Keratinocyte (primary cell): Measurements from ENCODE around the gene VPS25. TPM values are rescaled to one million over a fixed set of nuclear protein-coding genes. Genes with fewer than 3 reads are reported as not detected.

Source experiments
- DNase-seq: peaks from one replicate; pipeline ENCODE4 v3.0.0-alpha.2; 2011; ENCODE audit warnings: low read depth, missing footprints, low spot score
- FAIRE-seq: peaks from 2 replicates; lab custom pipeline; 2011; peaks lifted over from hg19 to GRCh38; lab: Jason Lieb, UNC
- H2AFZ ChIP-seq: 2 replicates; pipeline ENCODE4 v1.6.0; 2012; ENCODE audit warnings: low read length, control low read depth, inconsistent platforms; ENCODE audit not compliant: control insufficient read depth
- H3K27ac ChIP-seq: 2 replicates; pipeline ENCODE4 v1.5.1; 2011; ENCODE audit warnings: low read length; ENCODE audit not compliant: control insufficient read depth, insufficient read depth
- H3K27me3 ChIP-seq: 3 replicates; pipeline ENCODE4 v1.6.0; 2011; ENCODE audit warnings: low read length; ENCODE audit not compliant: control insufficient read depth, insufficient read depth; ENCODE audit errors: extremely low read depth
- H3K36me3 ChIP-seq, 2 experiments: 2 replicates in 1 of 2; 3 replicates in 1 of 2; pipeline ENCODE4 v1.5.1; 2011; ENCODE audit warnings: low read length in 2 of 2, mild to moderate bottlenecking in 1 of 2; ENCODE audit not compliant: control insufficient read depth in 2 of 2, insufficient read depth in 2 of 2; ENCODE audit errors: extremely low read depth in 1 of 2
- H3K4me1 ChIP-seq: 3 replicates; pipeline ENCODE4 v1.5.1; 2011; ENCODE audit warnings: low read length; ENCODE audit not compliant: control insufficient read depth, insufficient read depth; ENCODE audit errors: extremely low read depth
- H3K4me2 ChIP-seq: 3 replicates; pipeline ENCODE4 v1.6.0; 2011; ENCODE audit warnings: low read depth, low read length; ENCODE audit not compliant: control insufficient read depth, insufficient read depth; ENCODE audit errors: extremely low read depth
- H3K4me3 ChIP-seq, 3 experiments: fragments of 200-600 bp in 1 of 3; sonication (generic) in 1 of 3; 2 replicates in 2 of 3; 3 replicates in 1 of 3; pipeline ENCODE4 v1.5.1; 2011 to 2016; ENCODE audit warnings: low read length in 3 of 3, mild to moderate bottlenecking in 3 of 3, control low read depth in 2 of 3, inconsistent platforms in 1 of 3, low read depth in 1 of 3, mixed read lengths in 1 of 3, mixed run types in 1 of 3, moderate library complexity in 1 of 3; ENCODE audit not compliant: control insufficient read depth in 2 of 3, insufficient read depth in 2 of 3; ENCODE audit errors: extremely low read depth in 1 of 3
- H3K79me2 ChIP-seq: 2 replicates; pipeline ENCODE4 v1.6.0; 2012; ENCODE audit warnings: low read length; ENCODE audit not compliant: control insufficient read depth, insufficient read depth
- H3K9ac ChIP-seq: 3 replicates; pipeline ENCODE4 v1.6.0; 2011; ENCODE audit warnings: low read length; ENCODE audit not compliant: control insufficient read depth, insufficient read depth; ENCODE audit errors: extremely low read depth
- H3K9me1 ChIP-seq: 3 replicates; pipeline ENCODE4 v1.6.0; 2011; ENCODE audit warnings: low read length; ENCODE audit not compliant: control insufficient read depth, insufficient read depth; ENCODE audit errors: extremely low read depth
- H3K9me3 ChIP-seq: 2 replicates; pipeline ENCODE4 v1.5.1; 2012; ENCODE audit warnings: low read depth, low read length; ENCODE audit not compliant: control insufficient read depth
- H4K20me1 ChIP-seq: 3 replicates; pipeline ENCODE4 v1.6.0; 2011; ENCODE audit warnings: low read length; ENCODE audit not compliant: control insufficient read depth, insufficient read depth; ENCODE audit errors: extremely low read depth
- EZH2 ChIP-seq: IDR thresholded peaks from one replicate; pipeline ENCODE4 v1.6.1; 2012; ENCODE audit warnings: inconsistent platforms, mild to moderate bottlenecking, low read length, moderate library complexity
- dilution Hi-C: fragments of 300-500 bp; cut with MboI; formaldehyde crosslinking; loops from one replicate; pipeline ENCODE4 v1.7.0; 2020; ENCODE audit warnings: low sequenced_read_pairs; ENCODE audit not compliant: extremely low pct_ligation_motif_present
- polyA plus RNA-seq, 5 experiments: library from polyadenylated mRNA; depleted of rRNA in 3 of 5; stranded (reverse) in 3 of 5; stranded (forward) in 1 of 5; unstranded in 1 of 5; fragments of >200 nt; gene quantifications; 1 replicate in 1 of 5; 2 replicates in 3 of 5; 3 replicates in 1 of 5; pipeline versions ENCODE4 v1.2.1 to v1.2.3, GENCODE V29; 2011 to 2012; ENCODE audit warnings: missing spikeins in 2 of 5, low read depth in 1 of 5, low replicate concordance in 1 of 5
- TF ChIP-seq, protein P1 (sequence below), 3 experiments: IDR thresholded peaks in 1 of 3; conservative IDR thresholded peaks in 1 of 3; optimal IDR thresholded peaks in 1 of 3; 2 replicates in 2 of 3; 3 replicates in 1 of 3; pipeline versions ENCODE3 to v1.5.1; 2011; ENCODE audit warnings: low read length in 3 of 3, mild to moderate bottlenecking in 3 of 3, moderate library complexity in 2 of 3, control low read depth in 1 of 3, inconsistent platforms in 1 of 3; ENCODE audit not compliant: insufficient read depth in 2 of 3; ENCODE audit errors: extremely low read depth in 1 of 3

VPS25 gene
- polyA plus RNA-seq, 1 donor (not counting 4 experiments of a cell fraction or from before 2014, with no cell fraction given), result 122 TPM

DNA sequence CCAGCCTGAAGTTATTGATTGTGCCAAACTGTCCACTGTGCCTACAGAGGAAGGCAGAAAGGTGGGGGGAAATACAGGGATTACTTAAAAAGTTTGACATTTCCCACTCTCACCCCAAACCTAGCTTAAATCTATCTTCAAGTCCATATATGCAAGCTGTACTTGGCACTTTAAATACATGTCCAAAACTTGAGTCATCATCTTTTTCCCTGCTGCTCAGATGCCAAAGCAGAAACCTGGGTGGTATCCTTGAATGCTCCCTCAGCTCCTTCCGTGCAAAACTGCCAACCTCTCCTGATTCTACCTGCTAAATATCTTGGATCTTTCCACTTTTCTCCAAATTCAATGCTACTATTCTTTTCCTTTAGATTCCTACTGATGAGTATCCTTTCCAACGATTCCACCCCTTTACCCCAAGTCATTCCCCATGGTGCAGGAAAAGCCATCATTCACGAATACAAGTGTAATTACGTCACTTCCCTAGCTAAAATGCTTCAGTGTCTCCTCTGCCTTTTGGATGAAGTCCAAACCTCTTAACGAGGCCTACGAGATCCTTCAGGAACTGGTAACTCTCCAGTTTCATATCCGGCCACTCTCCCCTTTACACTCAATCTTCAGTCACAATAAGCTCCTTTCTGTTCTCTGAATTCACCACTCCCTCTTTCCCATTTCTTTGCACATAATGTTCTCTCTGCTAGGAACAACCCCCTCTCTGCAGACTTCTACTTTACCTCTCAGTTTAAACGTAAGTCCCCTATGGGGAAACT lies 41.6 kb downstream of the VPS25 start:
- Histone ChIP-seq H3K36me3 (peaks cover 42 to 57% of the 10 kb centered on the region in 2 experiments), H3K27me3 (no peaks in the 10 kb centered on the region), H3K27ac (no peak overlapping the region), H3K9me3 (no peaks in the 10 kb centered on the region), H4K20me1 (no peaks in the 10 kb centered on the region), H3K9ac (no peak overlapping the region), H3K4me1 (no peaks in the 10 kb centered on the region), H3K4me3 (no peak overlapping the region), H3K9me1 (peaks cover 2% of the 10 kb centered on the region), H3K79me2 (no peaks in the 10 kb centered on the region), H2AFZ (no peak overlapping the region), H3K4me2 (no peak overlapping the region)
- dilution Hi-C loops, result no loop called here
- DNase-seq, result no peak
- TF ChIP-seq EZH2, result no peak
- TF ChIP-seq, protein P1, sequence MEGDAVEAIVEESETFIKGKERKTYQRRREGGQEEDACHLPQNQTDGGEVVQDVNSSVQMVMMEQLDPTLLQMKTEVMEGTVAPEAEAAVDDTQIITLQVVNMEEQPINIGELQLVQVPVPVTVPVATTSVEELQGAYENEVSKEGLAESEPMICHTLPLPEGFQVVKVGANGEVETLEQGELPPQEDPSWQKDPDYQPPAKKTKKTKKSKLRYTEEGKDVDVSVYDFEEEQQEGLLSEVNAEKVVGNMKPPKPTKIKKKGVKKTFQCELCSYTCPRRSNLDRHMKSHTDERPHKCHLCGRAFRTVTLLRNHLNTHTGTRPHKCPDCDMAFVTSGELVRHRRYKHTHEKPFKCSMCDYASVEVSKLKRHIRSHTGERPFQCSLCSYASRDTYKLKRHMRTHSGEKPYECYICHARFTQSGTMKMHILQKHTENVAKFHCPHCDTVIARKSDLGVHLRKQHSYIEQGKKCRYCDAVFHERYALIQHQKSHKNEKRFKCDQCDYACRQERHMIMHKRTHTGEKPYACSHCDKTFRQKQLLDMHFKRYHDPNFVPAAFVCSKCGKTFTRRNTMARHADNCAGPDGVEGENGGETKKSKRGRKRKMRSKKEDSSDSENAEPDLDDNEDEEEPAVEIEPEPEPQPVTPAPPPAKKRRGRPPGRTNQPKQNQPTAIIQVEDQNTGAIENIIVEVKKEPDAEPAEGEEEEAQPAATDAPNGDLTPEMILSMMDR (optimal IDR thresholded peaks at IDR 0.05 in 1 of 3, IDR thresholded peaks at IDR 0.05 in 1 of 3, conservative IDR thresholded peaks at IDR 0.05 in 1 of 3; ENCODE audit: extremely low read depth in 1 of 3, insufficient read depth in 2 of 3, low read length in 3 of 3), result no peak
- no peak for FAIRE-seq

GRCh38 chr17:42817866-42818265 lies 44.6 kb downstream of the VPS25 start:
- TF ChIP-seq, protein P1 (optimal IDR thresholded peaks at IDR 0.05 in 1 of 3, IDR thresholded peaks at IDR 0.05 in 1 of 3, conservative IDR thresholded peaks at IDR 0.05 in 1 of 3; ENCODE audit: extremely low read depth in 1 of 3, insufficient read depth in 2 of 3, low read length in 3 of 3), result no peak
- TF ChIP-seq EZH2, result no peak
- Histone ChIP-seq H3K27ac (no peak overlapping the region), H3K4me1 (peaks cover 2% of the 10 kb centered on the region), H3K4me3 (no peak overlapping the region), H3K27me3 (no peaks in the 10 kb centered on the region), H2AFZ (no peak overlapping the region), H3K79me2 (peaks cover 14% of the 10 kb centered on the region), H3K9ac (no peak overlapping the region), H3K36me3 (peaks cover 40 to 45% of the 10 kb centered on the region in 2 experiments), H3K4me2 (no peak overlapping the region), H3K9me1 (no peaks in the 10 kb centered on the region), H3K9me3 (no peaks in the 10 kb centered on the region), H4K20me1 (no peaks in the 10 kb centered on the region)
- dilution Hi-C loops, result no loop called here
- FAIRE-seq (no peak), DNase-seq (no peak)
